Fibroblast of skin of scalp (primary cell): ENCODE measurements around the gene OSGEPL1.
"Not testable (repeated sequence)": the region's sequence is repeated elsewhere in the genome, so short reads cannot be mapped to it uniquely, and the experiment has no call there.

Experiments
- DNase-seq: peaks from one replicate; pipeline ENCODE4 v3.0.0-alpha.2; 2013

OSGEPL1 gene

GRCh38 chr2:189729430-189729829 is 33.2 kb downstream of the OSGEPL1 start:
- no peak for DNase-seq

GRCh38 chr2:189726849-189727248 is 35.7 kb downstream of the OSGEPL1 start:
- DNase-seq = no peak

- DNase-seq = no peak
Measured at GRCh38 chr2:189726271-189726670, 36.3 kb downstream of the OSGEPL1 start.

DNA sequence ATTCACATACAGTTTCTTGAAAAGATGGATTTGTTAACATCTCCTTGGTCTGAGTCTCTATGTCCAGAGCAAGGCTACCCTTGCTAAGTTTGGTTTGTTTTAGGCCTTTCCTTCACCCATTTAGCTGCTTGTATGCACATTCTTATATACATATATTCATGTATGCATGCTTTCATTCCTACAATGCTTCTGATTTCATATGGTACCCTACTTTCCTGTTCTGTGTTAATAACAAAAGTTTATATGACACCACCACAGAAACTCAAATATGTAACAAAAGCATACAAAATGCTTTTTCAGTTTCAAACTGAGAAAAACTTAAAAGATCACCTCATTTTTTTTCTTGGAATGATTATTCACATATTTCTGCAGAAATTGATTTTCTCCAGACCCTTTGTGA is 39.4 kb downstream of the OSGEPL1 start:
- DNase-seq = no peak

- peak; percentile 7 for DNase-seq
Measured at GRCh38 chr2:189719571-189719970, 43.0 kb downstream of the OSGEPL1 start.

GRCh38 chr2:189717593-189717992 is 45.0 kb downstream of the OSGEPL1 start:
- DNase-seq = not testable (repeated sequence)

- no peak for DNase-seq
Measured at GRCh38 chr2:189709501-189710221, 52.9 kb downstream of the OSGEPL1 start.

- no peak for DNase-seq
Measured at GRCh38 chr2:189702071-189702470, 60.5 kb downstream of the OSGEPL1 start.

- DNase-seq = no peak
Measured at GRCh38 chr2:189700681-189701080, 61.9 kb downstream of the OSGEPL1 start.

DNA sequence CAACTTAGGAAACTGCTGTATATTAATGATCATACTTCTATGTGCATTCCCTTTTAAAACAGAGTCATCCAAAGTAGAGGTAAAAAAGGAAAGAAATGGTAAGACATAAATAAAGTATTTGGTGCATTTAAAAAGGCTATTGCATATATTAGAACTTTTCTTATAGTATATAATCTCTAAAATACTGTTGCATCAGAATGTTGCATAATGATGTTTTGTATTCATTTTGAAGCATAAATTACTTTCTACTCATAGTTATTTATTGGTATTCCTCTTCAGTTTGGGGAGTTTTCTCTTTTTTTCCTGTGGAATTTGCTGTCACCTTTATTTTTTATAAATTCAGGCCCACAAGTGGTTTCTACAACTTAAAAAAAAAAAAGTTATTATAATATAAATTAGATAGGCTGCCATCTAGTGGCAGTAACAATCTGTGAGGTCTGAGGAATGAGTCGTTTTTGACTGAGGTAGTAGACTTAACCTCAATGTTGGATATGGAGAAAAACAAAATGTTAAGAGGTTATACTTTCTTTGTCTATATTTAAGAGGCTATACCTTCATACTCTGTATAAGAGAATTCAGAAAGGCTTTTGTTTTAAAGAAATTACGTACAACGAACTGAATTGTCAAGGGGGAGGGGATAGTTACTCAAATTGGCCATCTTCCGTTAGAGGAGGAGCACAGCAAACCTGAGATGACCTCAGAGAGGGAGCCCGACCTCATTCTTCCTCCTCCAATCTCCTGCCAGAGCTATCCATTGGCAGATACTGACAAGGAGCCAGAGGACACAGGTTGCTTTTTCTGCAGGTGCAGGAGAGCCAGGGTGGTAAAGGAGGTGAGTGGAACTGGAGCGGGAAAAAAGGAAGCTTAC is 64.3 kb downstream of the OSGEPL1 start:
- DNase-seq = peak; percentile 59
